ENCODE measurements around the gene AMOTL1. TPM values are rescaled to one million over a fixed set of nuclear protein-coding genes. Genes with fewer than 3 reads are reported as not detected.
A peak's percentile ranks its signal among the peaks of the same experiment; 100 is the strongest.

Gene AMOTL1
- total RNA-seq, 3 donors from 2014 or later = 6.5 to 94.7 (median 11.3) TPM

DNA sequence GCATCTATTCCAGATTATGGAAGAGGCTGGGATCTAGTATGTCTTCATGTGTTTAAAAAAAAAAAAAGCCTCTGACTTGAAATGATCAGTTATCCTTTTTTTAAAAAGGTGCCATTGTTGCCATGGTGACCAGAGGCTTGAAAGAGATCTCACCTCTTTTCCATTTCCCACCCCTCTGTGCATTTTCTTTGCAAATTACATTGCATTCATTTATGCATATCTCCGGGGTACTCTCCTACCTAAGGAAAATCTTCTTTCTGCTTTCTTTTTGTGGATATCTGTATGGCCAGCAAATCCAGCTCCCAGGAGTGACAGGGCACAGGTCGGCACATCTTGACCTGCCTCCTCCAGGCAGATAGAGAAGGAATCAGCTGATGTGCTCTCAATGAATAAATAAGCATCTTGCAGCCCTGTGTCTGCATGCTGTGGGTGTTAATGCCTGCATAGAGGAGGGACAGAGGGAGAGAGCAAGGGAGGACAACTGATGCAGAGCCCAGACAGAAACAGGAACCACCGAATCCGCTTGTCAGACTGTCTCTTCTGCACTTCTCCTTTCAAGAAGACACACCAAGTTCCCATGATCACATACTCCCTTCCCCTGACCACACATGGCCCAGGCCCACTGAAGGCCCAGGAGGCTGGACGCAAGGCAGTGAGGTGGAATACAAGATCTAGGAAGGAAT, 154.3 kb downstream of the AMOTL1 start:
- Histone ChIP-seq H3K9me3 (no peaks in the 10 kb centered on the region), H3K4me3 (no peak overlapping the region), H3K36me3 (ENCODE audit: low read depth) (no peaks in the 10 kb centered on the region), H3K4me1 (ENCODE audit: low read depth) (no peaks in the 10 kb centered on the region)
- ATAC-seq (no peak), DNase-seq (no peak)
- intact Hi-C loops (cut with DNase I, micrococcal nuclease) = no loop called here
- TF ChIP-seq, protein P1, sequence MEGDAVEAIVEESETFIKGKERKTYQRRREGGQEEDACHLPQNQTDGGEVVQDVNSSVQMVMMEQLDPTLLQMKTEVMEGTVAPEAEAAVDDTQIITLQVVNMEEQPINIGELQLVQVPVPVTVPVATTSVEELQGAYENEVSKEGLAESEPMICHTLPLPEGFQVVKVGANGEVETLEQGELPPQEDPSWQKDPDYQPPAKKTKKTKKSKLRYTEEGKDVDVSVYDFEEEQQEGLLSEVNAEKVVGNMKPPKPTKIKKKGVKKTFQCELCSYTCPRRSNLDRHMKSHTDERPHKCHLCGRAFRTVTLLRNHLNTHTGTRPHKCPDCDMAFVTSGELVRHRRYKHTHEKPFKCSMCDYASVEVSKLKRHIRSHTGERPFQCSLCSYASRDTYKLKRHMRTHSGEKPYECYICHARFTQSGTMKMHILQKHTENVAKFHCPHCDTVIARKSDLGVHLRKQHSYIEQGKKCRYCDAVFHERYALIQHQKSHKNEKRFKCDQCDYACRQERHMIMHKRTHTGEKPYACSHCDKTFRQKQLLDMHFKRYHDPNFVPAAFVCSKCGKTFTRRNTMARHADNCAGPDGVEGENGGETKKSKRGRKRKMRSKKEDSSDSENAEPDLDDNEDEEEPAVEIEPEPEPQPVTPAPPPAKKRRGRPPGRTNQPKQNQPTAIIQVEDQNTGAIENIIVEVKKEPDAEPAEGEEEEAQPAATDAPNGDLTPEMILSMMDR (IDR thresholded peaks at IDR 0.05) = no peak

DNA sequence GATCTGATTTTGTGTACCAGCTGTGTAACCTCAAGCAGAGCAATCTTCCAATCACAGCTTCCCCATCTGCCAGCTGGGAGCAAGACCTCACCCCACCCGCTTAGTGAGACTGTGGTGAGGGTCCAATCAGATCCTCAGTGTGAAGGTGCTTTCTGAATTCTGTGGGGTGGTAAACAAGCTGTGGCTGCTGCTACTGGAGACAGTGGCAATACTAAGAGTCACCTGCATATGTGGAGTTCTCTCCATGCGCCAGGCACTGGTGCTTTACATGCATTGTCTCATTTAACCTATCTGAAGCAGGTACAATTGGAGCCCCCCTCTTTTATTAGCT, 154.8 kb downstream of the AMOTL1 start:
- H3K36me3 ChIP-seq (ENCODE audit: low read depth) = no peaks in the 10 kb centered on the region
- no peaks in the 10 kb centered on the region for H3K9me3 ChIP-seq
- H3K4me1 ChIP-seq (ENCODE audit: low read depth) = no peaks in the 10 kb centered on the region
- TF ChIP-seq, protein P1 (IDR thresholded peaks at IDR 0.05) = no peak
- no peak overlapping the region for H3K4me3 ChIP-seq
- intact Hi-C loops (cut with DNase I, micrococcal nuclease) = no loop called here
- ATAC-seq (no peak), DNase-seq (no peak)

DNA sequence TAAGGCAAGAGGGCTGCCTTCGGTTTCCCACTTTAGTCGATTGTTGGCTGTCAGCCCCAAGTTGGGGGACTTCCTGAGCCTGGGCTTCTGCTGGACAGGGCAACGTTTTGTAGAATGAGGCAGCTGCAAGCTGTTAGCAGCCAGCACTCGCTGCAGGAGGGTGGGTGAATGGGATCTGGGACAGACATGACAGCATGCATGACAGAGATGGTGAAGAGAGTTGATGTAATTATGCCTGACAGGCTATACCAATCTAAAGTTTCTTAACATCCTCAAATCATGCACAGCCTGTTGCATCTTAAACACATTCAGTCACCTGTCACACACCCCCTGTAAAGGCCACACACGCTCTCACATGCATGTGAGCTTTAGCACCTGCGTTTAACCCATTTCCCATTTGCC, 156.0 kb downstream of the AMOTL1 start:
- ATAC-seq (no peak), DNase-seq (no peak)
- Histone ChIP-seq H3K36me3 (ENCODE audit: low read depth) (no peaks in the 10 kb centered on the region), H3K9me3 (no peaks in the 10 kb centered on the region), H3K4me1 (ENCODE audit: low read depth) (no peaks in the 10 kb centered on the region), H3K4me3 (no peak overlapping the region)
- TF ChIP-seq, protein P1 (IDR thresholded peaks at IDR 0.05) = no peak
- intact Hi-C loops (cut with DNase I, micrococcal nuclease) = no loop called here

DNA sequence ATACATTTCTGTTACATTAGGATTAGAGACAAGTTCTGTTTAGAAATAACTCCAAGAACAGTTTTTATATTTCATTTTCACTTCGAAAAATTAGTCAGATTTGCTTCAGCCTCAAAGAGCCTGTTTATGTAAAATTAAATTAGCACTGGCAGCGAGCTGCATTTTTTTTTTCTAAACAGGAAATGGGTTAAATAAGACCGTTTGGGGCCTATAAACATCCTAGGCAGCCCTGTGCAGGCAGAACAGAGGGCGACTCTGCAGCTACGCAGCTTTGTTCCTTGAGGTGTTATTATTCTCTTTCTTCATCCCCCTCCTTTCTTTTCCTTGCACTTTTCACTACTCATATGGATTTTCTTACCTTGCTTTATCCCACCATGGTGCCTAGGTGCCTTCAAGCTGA, 156.5 kb downstream of the AMOTL1 start:
- TF ChIP-seq, protein P1 (IDR thresholded peaks at IDR 0.05) = no peak
- Histone ChIP-seq H3K4me3 (no peak overlapping the region), H3K9me3 (no peaks in the 10 kb centered on the region), H3K36me3 (ENCODE audit: low read depth) (no peaks in the 10 kb centered on the region), H3K4me1 (ENCODE audit: low read depth) (no peaks in the 10 kb centered on the region)
- no peak for DNase-seq
- intact Hi-C loops (cut with DNase I, micrococcal nuclease) = no loop called here
- peak; percentile 52 for ATAC-seq

DNA sequence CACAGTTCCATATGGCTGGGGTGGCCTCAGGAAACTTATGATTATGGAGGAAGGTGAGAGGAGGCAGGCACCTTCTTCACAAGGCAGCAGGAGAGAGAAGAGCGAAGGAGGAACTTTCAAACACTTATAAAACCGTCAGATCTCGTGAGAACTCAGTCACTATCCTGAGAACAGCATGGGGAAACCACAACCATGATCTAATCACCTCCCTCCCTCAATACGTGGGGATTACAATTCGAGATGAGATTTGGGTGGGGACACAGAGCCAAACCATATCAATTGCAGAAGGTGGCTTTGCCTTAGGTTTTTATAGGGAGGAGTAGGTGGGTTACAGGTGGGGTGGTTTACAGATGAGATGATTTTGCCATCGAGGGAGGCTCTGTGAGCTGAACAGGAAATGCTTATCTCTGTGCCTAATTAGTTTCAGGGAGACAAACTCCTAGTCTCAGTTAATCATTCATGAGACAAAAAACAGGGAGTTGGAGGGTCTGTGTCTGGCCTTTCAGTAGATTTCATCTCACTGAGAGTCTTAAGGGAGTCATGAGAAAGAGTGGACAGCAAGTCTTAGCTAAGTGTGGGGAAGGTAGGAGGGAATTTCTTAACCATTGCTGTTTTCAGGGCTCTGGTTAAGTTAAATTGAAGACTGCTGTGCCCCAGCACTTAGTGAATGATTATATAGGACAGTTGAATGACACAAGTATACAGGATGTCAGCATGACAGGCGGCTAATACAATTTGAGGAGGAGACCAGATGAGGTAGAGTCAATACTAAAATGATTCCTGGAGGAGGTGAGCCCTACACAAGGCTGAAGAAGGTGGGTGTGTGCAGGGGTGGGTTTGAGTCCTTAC, 157.5 kb downstream of the AMOTL1 start:
- DNase-seq = no peak
- no peaks in the 10 kb centered on the region for H3K9me3 ChIP-seq
- H3K4me3 ChIP-seq = no peak overlapping the region
- intact Hi-C loops (cut with DNase I, micrococcal nuclease) = no loop called here
- H3K4me1 ChIP-seq (ENCODE audit: low read depth) = no peaks in the 10 kb centered on the region
- TF ChIP-seq, protein P1 (IDR thresholded peaks at IDR 0.05) = no peak
- ATAC-seq = no peak
- H3K36me3 ChIP-seq (ENCODE audit: low read depth) = no peaks in the 10 kb centered on the region
